WTC11 (cell line): ENCODE results near the gene BTBD19. TPM values are rescaled to one million over a fixed set of nuclear protein-coding genes. Genes with fewer than 3 reads are reported as not detected.

ENCODE experiments used
- AFF4 ChIP-seq: sonication (generic); formaldehyde crosslinking; IDR thresholded peaks from 2 replicates; pipeline ENCODE4 v1.8.1; 2023; ENCODE audit warnings: mild to moderate bottlenecking, missing genetic modification reagents, borderline replicate concordance
- ATF1 ChIP-seq: sonication (generic); formaldehyde crosslinking; IDR thresholded peaks from 2 replicates; pipeline ENCODE4 v1.8.1; 2023; ENCODE audit warnings: mild to moderate bottlenecking, moderate library complexity, missing genetic modification reagents
- ATF2 ChIP-seq: sonication (generic); formaldehyde crosslinking; IDR thresholded peaks from 2 replicates; pipeline ENCODE4 v1.8.1; 2022; ENCODE audit warnings: low read depth, missing genetic modification reagents, borderline replicate concordance
- ATF3 ChIP-seq: sonication (generic); formaldehyde crosslinking; conservative IDR thresholded peaks from 2 replicates; pipeline ENCODE4 v1.8.1; 2022; ENCODE audit warnings: mild to moderate bottlenecking, missing genetic modification reagents
- CREB1 ChIP-seq: sonication (generic); formaldehyde crosslinking; IDR thresholded peaks from 2 replicates; pipeline ENCODE4 v1.8.0; 2023; ENCODE audit warnings: mild to moderate bottlenecking, missing genetic modification reagents
- E2F4 ChIP-seq: sonication (generic); formaldehyde crosslinking; IDR thresholded peaks from 2 replicates; pipeline ENCODE4 v1.8.1; 2022; ENCODE audit warnings: low read depth, mild to moderate bottlenecking, moderate library complexity, missing genetic modification reagents, borderline replicate concordance
- ERG ChIP-seq: fragments of 250-450 bp; sonication (Bioruptor Pico); IDR thresholded peaks from 2 replicates; pipeline ENCODE4 v1.8.0; 2021; ENCODE audit warnings: mild to moderate bottlenecking
- FOXK1 ChIP-seq: sonication (generic); formaldehyde crosslinking; IDR thresholded peaks from 2 replicates; pipeline ENCODE4 v1.8.0; 2022; ENCODE audit warnings: mild to moderate bottlenecking, moderate library complexity, missing genetic modification reagents
- JAZF1 ChIP-seq: fragments of 250-450 bp; sonication (Bioruptor Pico); IDR thresholded peaks from 2 replicates; pipeline ENCODE4 v1.9.0; 2021; ENCODE audit warnings: moderate library complexity, mild to moderate bottlenecking, inconsistent platforms
- MXD4 ChIP-seq: fragments of 250-450 bp; sonication (Bioruptor Pico); IDR thresholded peaks from 2 replicates; pipeline ENCODE4 v1.8.0; 2021; ENCODE audit warnings: mild to moderate bottlenecking, moderate library complexity, borderline replicate concordance
- NFYB ChIP-seq: sonication (generic); formaldehyde crosslinking; conservative IDR thresholded peaks from 2 replicates; pipeline ENCODE4 v1.8.0; 2022; ENCODE audit warnings: low read depth, missing genetic modification reagents
- OVOL2 ChIP-seq: fragments of 250-450 bp; sonication (Bioruptor Pico); IDR thresholded peaks from 2 replicates; pipeline ENCODE4 v1.9.0; 2021; ENCODE audit warnings: mild to moderate bottlenecking, borderline replicate concordance
- PRDM15 ChIP-seq: sonication (generic); formaldehyde crosslinking; IDR thresholded peaks from 2 replicates; pipeline ENCODE4 v1.8.0; 2022; ENCODE audit warnings: missing genetic modification reagents
- PREB ChIP-seq: sonication (generic); formaldehyde crosslinking; IDR thresholded peaks from 2 replicates; pipeline ENCODE4 v1.8.1; 2022; ENCODE audit warnings: mild to moderate bottlenecking, missing genetic modification reagents, moderate library complexity, borderline replicate concordance
- RORB ChIP-seq: fragments of 250-450 bp; sonication (Bioruptor Pico); IDR thresholded peaks from 2 replicates; pipeline ENCODE4 v1.9.0; 2021; ENCODE audit warnings: mild to moderate bottlenecking
- SOX15 ChIP-seq: fragments of 250-450 bp; sonication (Bioruptor Pico); IDR thresholded peaks from 2 replicates; pipeline ENCODE4 v1.9.0; 2021; ENCODE audit warnings: mild to moderate bottlenecking
- ZNF219 ChIP-seq: sonication (generic); formaldehyde crosslinking; IDR thresholded peaks from 2 replicates; pipeline ENCODE4 v1.8.0; 2023; ENCODE audit warnings: missing genetic modification reagents, mild to moderate bottlenecking, borderline replicate concordance
- ZNF263 ChIP-seq: sonication (generic); formaldehyde crosslinking; IDR thresholded peaks from 2 replicates; pipeline ENCODE4 v1.8.1; 2022; ENCODE audit warnings: low read depth, mild to moderate bottlenecking, moderate library complexity, missing genetic modification reagents
- ZNF396 ChIP-seq: fragments of 250-450 bp; sonication (Bioruptor Pico); IDR thresholded peaks from 2 replicates; pipeline ENCODE4 v1.8.0; 2021; ENCODE audit warnings: mild to moderate bottlenecking, moderate library complexity, borderline replicate concordance
- ZSCAN18 ChIP-seq: fragments of 250-450 bp; sonication (Bioruptor Pico); IDR thresholded peaks from 2 replicates; pipeline ENCODE4 v2.1.2; 2022; ENCODE audit warnings: mild to moderate bottlenecking, moderate library complexity
- total RNA-seq: library from RNA; stranded (reverse); gene quantifications from 3 replicates; pipeline ENCODE4 v1.2.3, GENCODE V29; 2021

BTBD19 gene
- total RNA-seq, 1 experiment from 2014 or later, result 1.7 TPM

GRCh38 chr1:44819608-44820327 lies 11.4 kb downstream of the BTBD19 start (continued):
- TF ChIP-seq AFF4 (CRISPR knock-in tag) (peak; percentile 98), ZSCAN18 (CRISPR knock-in tag) (no peak), ATF2 (CRISPR knock-in tag) (no peak), PRDM15 (0 out of 2 replicates have a peak, but pooled peaks have one; percentile 28), ATF3 (CRISPR knock-in tag) (0 out of 2 replicates have a peak, but pooled peaks have one; percentile 34), ZNF219 (CRISPR knock-in tag) (no peak), PREB (CRISPR knock-in tag) (0 out of 2 replicates have a peak, but pooled peaks have one; percentile 58), FOXK1 (peak; percentile 33; the same call in 1 of the 2 replicates), OVOL2 (CRISPR knock-in tag) (peak; percentile 91; the same call in 1 of the 2 replicates), ZNF396 (no peak), ATF1 (CRISPR knock-in tag) (peak; percentile 95), E2F4 (CRISPR knock-in tag) (peak; percentile 18; the same call in 1 of the 2 replicates), CREB1 (no peak), NFYB (CRISPR knock-in tag) (0 out of 2 replicates have a peak, but pooled peaks have one; percentile 28), RORB (peak; percentile 64; the same call in 1 of the 2 replicates), JAZF1 (CRISPR knock-in tag) (peak; percentile 79; the same call in 1 of the 2 replicates), ERG (peak; percentile 97), MXD4 (CRISPR knock-in tag) (no peak), SOX15 (CRISPR knock-in tag) (peak; percentile 92), ZNF263 (CRISPR knock-in tag) (no peak; the same call in 1 of the 2 replicates)
